ENCODE results near the gene OSBPL7.

GRCh38 chr17:47803201-47803600 lies 18.4 kb downstream of the OSBPL7 start:
- no peak for TF ChIP-seq POLR2A (IDR thresholded peaks at IDR 0.05)
- TF ChIP-seq, protein P1, sequence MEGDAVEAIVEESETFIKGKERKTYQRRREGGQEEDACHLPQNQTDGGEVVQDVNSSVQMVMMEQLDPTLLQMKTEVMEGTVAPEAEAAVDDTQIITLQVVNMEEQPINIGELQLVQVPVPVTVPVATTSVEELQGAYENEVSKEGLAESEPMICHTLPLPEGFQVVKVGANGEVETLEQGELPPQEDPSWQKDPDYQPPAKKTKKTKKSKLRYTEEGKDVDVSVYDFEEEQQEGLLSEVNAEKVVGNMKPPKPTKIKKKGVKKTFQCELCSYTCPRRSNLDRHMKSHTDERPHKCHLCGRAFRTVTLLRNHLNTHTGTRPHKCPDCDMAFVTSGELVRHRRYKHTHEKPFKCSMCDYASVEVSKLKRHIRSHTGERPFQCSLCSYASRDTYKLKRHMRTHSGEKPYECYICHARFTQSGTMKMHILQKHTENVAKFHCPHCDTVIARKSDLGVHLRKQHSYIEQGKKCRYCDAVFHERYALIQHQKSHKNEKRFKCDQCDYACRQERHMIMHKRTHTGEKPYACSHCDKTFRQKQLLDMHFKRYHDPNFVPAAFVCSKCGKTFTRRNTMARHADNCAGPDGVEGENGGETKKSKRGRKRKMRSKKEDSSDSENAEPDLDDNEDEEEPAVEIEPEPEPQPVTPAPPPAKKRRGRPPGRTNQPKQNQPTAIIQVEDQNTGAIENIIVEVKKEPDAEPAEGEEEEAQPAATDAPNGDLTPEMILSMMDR (IDR thresholded peaks at IDR 0.05): no peak

Data from esophagus squamous epithelium (tissue), 4 donors.